ENCODE measurements around the gene FAM98C.

Gene FAM98C

DNA sequence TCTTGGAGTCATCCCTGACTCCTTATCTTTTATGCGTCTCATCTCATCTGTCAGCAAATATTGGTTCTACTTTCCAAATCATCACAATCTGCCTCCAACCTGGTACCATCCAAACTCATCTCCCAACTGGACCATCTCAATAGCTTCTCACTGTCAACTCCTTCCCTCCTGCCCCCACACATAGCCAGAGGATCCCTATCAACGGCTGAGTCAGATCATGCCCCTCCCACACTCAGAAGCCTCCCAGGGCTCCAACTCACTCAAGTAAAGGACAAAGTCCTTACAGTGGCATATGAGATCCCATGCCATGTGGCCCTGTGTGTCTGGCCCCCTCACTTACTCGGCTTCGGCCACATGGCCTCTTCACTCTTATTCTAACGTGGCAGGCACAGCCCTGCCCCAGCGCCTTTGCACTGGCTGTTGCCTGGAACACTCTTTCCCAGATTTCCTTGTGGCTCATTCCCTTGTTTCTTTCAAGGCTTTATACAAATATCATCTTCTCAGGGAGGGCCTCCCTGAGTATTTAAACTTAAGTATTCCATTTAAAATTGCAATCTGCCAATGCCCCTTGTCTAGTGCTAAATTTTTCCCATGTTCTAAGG, 10.1 kb upstream of the FAM98C start:
- TF ChIP-seq, protein P1, sequence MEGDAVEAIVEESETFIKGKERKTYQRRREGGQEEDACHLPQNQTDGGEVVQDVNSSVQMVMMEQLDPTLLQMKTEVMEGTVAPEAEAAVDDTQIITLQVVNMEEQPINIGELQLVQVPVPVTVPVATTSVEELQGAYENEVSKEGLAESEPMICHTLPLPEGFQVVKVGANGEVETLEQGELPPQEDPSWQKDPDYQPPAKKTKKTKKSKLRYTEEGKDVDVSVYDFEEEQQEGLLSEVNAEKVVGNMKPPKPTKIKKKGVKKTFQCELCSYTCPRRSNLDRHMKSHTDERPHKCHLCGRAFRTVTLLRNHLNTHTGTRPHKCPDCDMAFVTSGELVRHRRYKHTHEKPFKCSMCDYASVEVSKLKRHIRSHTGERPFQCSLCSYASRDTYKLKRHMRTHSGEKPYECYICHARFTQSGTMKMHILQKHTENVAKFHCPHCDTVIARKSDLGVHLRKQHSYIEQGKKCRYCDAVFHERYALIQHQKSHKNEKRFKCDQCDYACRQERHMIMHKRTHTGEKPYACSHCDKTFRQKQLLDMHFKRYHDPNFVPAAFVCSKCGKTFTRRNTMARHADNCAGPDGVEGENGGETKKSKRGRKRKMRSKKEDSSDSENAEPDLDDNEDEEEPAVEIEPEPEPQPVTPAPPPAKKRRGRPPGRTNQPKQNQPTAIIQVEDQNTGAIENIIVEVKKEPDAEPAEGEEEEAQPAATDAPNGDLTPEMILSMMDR (conservative IDR thresholded peaks at IDR 0.05; ENCODE audit: low read depth, low read length): no peak

DNA sequence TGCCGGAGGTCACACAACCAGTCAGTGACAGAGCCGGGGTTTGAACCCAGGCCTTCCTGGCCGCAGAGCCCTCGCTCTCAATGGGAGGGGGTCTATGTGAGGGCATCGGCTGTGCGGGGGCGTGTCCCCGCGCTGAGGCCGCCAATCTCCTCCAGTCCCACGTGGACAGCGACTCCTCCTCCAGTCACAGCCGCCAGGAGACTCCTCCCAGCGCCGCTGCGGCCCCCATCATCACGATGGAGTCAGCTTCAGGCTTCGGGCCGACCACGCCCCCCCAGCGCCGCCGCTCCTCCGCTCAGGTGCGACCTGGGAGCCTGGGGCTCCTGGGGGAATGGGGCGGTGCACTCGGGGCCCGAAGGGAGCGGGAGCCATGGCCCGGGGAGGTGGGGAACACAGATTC, 8.4 kb upstream of the FAM98C start:
- no peaks in the 10 kb centered on the region for H3K79me2 ChIP-seq (ENCODE audit: insufficient read depth, low read depth)
- H3K4me2 ChIP-seq: no peak overlapping the region
- H4K20me1 ChIP-seq (ENCODE audit: insufficient read depth): no peaks in the 10 kb centered on the region
- H3K4me3 ChIP-seq (IDR thresholded peaks at IDR 0.05; ENCODE audit: insufficient read depth, low read depth, low read length): no peak overlapping the region
- H3K27ac ChIP-seq: no peak overlapping the region
- peaks cover 88% of the 10 kb centered on the region for H3K27me3 ChIP-seq (ENCODE audit: insufficient read depth, low read depth)
- TF ChIP-seq, protein P1 (conservative IDR thresholded peaks at IDR 0.05; ENCODE audit: low read depth, low read length): no peak
- H3K36me3 ChIP-seq (ENCODE audit: insufficient read depth): no peaks in the 10 kb centered on the region
- H2AFZ ChIP-seq (ENCODE audit: low read depth): no peak overlapping the region
- H3K9ac ChIP-seq: no peak overlapping the region
- H3K4me1 ChIP-seq (ENCODE audit: low read depth, poor library complexity, severe bottlenecking): no peaks in the 10 kb centered on the region

More for the DNA sequence above, 10.1 kb upstream of the FAM98C start:
- Histone ChIP-seq H3K27me3 (ENCODE audit: insufficient read depth, low read depth) (peaks cover 87% of the 10 kb centered on the region), H3K79me2 (ENCODE audit: insufficient read depth, low read depth) (no peaks in the 10 kb centered on the region), H3K36me3 (ENCODE audit: insufficient read depth) (no peaks in the 10 kb centered on the region), H2AFZ (ENCODE audit: low read depth) (no peak overlapping the region), H3K9ac (no peak overlapping the region), H3K4me3 (IDR thresholded peaks at IDR 0.05; ENCODE audit: insufficient read depth, low read depth, low read length) (no peak overlapping the region), H4K20me1 (ENCODE audit: insufficient read depth) (no peaks in the 10 kb centered on the region), H3K4me2 (no peak overlapping the region), H3K27ac (no peak overlapping the region), H3K4me1 (ENCODE audit: low read depth, poor library complexity, severe bottlenecking) (peaks cover 3% of the 10 kb centered on the region)

DNA sequence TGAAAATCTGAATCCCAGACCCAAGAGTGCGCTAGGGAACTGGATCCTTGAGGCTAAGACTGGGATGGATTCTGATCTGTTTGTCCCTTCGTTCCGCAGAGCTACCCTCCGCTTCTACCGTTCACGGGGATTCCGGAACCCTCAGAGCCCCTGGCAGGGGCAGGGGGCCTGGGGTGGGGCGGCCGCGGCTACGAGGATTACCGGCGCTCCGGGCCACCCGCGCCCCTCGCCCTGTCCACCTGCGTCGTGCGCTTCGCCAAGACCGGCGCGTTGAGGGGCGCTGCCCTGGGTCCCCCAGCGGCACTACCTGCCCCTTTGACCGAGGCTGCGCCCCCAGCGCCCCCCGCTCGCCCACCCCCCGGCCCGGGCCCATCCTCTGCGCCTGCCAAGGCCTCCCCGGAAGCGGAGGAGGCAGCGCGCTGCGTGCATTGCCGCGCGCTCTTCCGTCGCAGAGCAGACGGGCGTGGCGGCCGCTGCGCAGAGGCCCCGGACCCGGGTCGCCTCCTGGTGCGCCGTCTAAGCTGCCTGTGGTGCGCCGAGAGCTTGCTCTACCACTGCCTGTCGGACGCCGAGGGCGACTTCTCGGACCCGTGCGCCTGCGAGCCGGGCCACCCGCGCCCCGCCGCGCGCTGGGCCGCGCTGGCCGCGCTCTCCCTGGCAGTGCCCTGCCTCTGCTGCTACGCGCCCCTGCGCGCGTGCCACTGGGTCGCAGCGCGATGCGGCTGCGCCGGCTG, 7.3 kb upstream of the FAM98C start:
- Histone ChIP-seq H3K36me3 (ENCODE audit: insufficient read depth) (no peaks in the 10 kb centered on the region), H2AFZ (ENCODE audit: low read depth) (no peak overlapping the region), H3K79me2 (ENCODE audit: insufficient read depth, low read depth) (no peaks in the 10 kb centered on the region), H3K27me3 (ENCODE audit: insufficient read depth, low read depth) (peaks cover 89% of the 10 kb centered on the region), H4K20me1 (ENCODE audit: insufficient read depth) (no peaks in the 10 kb centered on the region), H3K9ac (no peak overlapping the region), H3K4me2 (no peak overlapping the region), H3K4me3 (IDR thresholded peaks at IDR 0.05; ENCODE audit: insufficient read depth, low read depth, low read length) (no peak overlapping the region), H3K27ac (no peak overlapping the region), H3K4me1 (ENCODE audit: low read depth, poor library complexity, severe bottlenecking) (no peaks in the 10 kb centered on the region)
- TF ChIP-seq, protein P1 (conservative IDR thresholded peaks at IDR 0.05; ENCODE audit: low read depth, low read length): no peak

DNA sequence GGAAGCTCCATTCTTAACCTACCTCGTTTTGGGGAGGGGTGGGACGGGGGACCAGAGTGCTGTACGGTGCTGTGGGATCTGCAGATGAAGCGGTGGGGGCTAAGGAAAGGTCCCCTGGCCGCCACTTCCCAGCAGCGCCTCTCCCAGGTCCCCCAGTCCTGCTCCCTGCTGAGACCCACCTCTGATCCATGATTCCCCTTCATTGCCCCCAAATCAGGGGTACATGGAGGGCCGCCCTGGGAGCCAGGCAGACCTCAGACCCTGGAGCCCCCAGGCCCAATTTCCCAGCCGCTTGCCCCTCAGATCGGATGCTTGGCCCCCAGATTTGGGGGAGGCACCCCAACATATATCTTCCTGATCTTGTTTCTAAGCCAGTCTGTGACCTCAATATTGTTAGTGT, 3.8 kb upstream of the FAM98C start:
- Histone ChIP-seq H3K27me3 (ENCODE audit: insufficient read depth, low read depth) (peaks cover 55% of the 10 kb centered on the region), H3K27ac (no peak overlapping the region), H3K79me2 (ENCODE audit: insufficient read depth, low read depth) (no peaks in the 10 kb centered on the region), H3K4me1 (ENCODE audit: low read depth, poor library complexity, severe bottlenecking) (no peaks in the 10 kb centered on the region), H3K4me2 (no peak overlapping the region), H3K4me3 (IDR thresholded peaks at IDR 0.05; ENCODE audit: insufficient read depth, low read depth, low read length) (no peak overlapping the region), H2AFZ (ENCODE audit: low read depth) (no peak overlapping the region), H3K9ac (no peak overlapping the region), H3K36me3 (ENCODE audit: insufficient read depth) (no peaks in the 10 kb centered on the region), H4K20me1 (ENCODE audit: insufficient read depth) (no peaks in the 10 kb centered on the region)
- TF ChIP-seq, protein P1 (conservative IDR thresholded peaks at IDR 0.05; ENCODE audit: low read depth, low read length): no peak
